Endothelial cell of umbilical vein (primary cell): ENCODE data around the gene HCAR3.

Experiments used
- CTCF ChIP-seq, 2 donors: IDR thresholded peaks; 1 replicate in 1 of 2; 2 replicates in 1 of 2; pipeline ENCODE4 v1.5.1; 2011; ENCODE audit warnings: low read length in 2 of 2, mild to moderate bottlenecking in 2 of 2, moderate library complexity in 2 of 2, control low read depth in 1 of 2, inconsistent platforms in 1 of 2, low read depth in 1 of 2; ENCODE audit not compliant: insufficient read depth in 1 of 2; ENCODE audit errors: extremely low read depth in 1 of 2
- POLR2A ChIP-seq: IDR thresholded peaks from 2 replicates; pipeline ENCODE4 v1.6.1; 2012; ENCODE audit warnings: low read depth, mild to moderate bottlenecking, control low read depth, low read length
- POLR2AphosphoS5 ChIP-seq: IDR thresholded peaks from 2 replicates; pipeline ENCODE4 v1.6.1; 2012; ENCODE audit warnings: low read depth, mild to moderate bottlenecking, control low read depth, low read length, moderate library complexity; ENCODE audit not compliant: insufficient read depth

GRCh38 chr12:122724641-122725243 lies 8.1 kb upstream of the HCAR3 start:
- TF ChIP-seq CTCF (IDR thresholded peaks at IDR 0.05; ENCODE audit: extremely low read depth in 1 of 2, insufficient read depth in 1 of 2, low read depth in 1 of 2, low read length in 2 of 2), result no peak
- TF ChIP-seq POLR2A, result no peak
- TF ChIP-seq POLR2AphosphoS5, result no peak
